HG02943 (cell line): ENCODE data around the gene ACOXL.

ENCODE experiments used
- ATAC-seq: cut with Tn5 transposase; IDR thresholded peaks from one replicate; pipeline ENCODE4 v1.9.1; 2021; ENCODE audit warnings: mild to moderate bottlenecking, low read depth, moderate library complexity; ENCODE audit not compliant: unreplicated experiment

ACOXL gene

GRCh38 chr2:110904116-110904778, 171.9 kb downstream of the ACOXL start:
- no peak for ATAC-seq

DNA sequence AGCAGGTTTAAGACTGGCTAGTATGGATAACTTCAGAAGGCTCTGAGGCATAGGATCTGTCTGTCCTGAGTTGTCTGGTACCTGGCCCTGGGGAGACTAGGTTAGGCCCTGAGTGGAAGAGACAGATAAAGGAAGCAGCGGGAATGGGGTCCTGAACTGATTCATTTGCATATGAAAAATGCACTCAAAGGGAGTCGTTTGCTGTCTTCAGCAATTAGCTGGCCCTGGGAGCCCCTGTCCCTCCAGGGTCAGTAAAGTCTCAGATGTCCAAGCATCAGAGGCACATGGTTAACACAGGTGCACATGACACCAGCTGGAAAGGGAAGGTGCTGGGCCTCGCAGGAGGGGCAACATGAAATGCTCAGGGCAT, 172.4 kb downstream of the ACOXL start:
- no peak for ATAC-seq

- no peak for ATAC-seq
Measured at GRCh38 chr2:110905217-110905616, 172.8 kb downstream of the ACOXL start.

DNA sequence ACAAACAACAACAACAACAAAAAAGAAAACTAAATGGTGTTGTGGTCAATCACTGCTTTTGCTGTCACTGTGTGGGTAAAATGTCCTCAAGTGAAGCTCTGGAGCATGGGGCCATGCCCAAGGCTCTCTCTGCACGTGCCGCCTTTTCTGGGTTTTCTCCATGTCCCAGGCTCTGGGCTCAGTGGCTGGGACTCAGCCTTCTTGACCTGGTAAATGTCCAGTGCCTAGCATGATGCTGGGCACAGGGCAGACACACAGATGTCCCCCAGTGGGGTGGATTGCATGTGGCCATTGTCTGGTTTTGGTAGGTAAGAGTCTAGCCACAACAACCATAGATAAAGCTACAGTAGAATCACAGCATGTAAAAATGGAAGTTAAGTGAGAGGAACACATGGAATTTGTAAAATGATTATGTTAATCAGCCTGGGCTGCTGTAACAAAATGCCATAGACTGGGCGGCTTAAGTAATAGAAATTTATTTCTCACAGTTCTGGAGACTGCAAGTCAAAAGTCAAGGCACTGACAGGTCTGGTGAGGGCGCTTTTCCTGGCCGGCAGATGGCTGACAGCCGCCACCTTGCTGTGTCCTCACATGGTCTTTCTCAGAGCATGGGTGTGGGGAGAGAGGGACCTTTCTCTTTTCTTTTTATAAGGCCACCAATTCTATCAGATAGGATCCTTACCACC, 174.4 kb downstream of the ACOXL start:
- no peak for ATAC-seq

GRCh38 chr2:110909501-110909900, 177.1 kb downstream of the ACOXL start:
- no peak for ATAC-seq

GRCh38 chr2:110910423-110910822, 178.1 kb downstream of the ACOXL start:
- no peak for ATAC-seq

DNA sequence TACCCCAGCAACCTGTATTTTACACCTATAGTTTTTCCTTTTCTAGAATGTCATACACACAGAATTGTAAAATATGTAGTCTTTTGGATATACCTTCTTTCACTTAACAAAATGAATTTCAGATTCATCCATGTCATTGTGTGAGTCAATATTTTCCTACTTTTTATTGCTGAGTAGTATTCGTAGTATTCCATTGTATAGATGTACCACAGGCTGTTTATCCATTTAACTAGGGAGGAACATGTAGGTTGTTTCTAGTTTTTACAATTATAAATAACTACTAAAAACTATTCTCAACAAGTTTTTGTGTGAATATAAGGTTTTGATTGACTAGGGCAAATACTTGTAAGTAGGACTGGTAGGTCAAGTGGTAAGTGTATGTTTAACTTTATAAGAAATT, 187.4 kb downstream of the ACOXL start:
- no peak for ATAC-seq

GRCh38 chr2:110925479-110925878, 193.1 kb downstream of the ACOXL start:
- no peak for ATAC-seq

- no peak for ATAC-seq
Measured at GRCh38 chr2:110927526-110927925, 195.2 kb downstream of the ACOXL start.

DNA sequence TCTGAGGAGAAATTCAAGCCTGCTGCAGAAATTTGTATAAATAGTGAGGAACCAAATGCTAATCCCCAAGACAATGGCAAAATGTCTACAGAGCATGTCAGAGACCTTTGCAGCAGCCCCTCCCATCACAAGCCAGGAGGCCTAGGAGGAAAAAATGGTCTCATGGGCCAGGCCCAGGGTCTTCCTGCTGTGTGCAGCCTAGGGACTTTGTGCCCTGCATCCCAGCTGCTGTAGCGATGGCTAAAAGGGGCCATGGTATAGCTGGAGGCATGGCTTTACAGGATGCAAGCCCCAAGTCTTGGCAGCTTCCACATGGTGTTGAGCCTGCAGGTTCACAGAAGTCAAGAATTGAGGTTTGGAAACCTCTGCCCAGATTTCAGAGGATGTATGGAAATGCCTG, 197.2 kb downstream of the ACOXL start:
- no peak for ATAC-seq

- ATAC-seq = no peak
Measured at GRCh38 chr2:110931648-110932047, 199.3 kb downstream of the ACOXL start.

DNA sequence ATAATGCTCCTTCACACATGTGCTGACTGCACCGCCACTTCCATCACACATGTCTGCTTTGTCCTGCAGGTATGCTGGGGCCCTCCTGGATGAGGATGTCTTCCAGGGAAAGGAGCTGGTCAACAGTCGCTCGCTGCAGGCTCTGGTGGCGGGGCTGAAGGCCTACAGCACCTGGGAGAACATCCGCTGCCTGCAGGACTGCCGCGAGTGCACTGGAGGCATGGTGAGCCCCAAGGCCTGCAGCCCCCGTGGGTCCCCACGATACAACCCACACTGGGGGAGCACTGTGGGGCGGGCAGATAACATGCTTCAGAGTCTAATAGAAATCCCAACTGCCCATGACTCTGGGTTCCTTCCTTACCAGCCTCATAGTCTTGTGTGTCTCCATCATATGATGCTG, 201.0 kb downstream of the ACOXL start:
- no peak for ATAC-seq

GRCh38 chr2:110934948-110935347, 202.6 kb downstream of the ACOXL start:
- no peak for ATAC-seq

DNA sequence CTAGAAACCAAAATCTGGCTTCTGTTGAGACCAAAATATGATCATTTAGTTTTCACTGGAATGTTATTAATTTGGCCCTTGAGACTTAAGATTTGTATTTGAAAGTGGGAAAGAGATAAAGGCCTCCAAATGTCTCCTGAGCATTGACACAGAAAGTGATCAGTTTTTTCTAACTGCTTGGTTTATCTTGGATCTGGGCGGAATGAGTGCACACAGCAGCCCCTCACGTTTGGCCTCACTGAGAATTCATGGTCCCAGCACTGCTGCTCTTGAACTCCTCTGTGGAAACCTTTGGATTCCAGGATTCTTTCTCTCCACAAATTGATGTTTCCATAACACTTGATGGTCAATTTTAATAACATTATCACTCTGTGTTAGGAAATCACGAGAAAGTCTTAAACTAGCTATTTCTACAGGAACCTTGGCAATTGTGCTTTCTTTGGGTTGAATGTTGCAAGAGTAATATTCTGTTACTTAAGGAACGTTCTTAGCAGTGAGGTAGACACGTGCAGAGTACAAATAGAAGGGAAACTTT, 208.1 kb downstream of the ACOXL start:
- ATAC-seq = no peak

GRCh38 chr2:110941226-110941625, 208.9 kb downstream of the ACOXL start:
- ATAC-seq = no peak

GRCh38 chr2:110943070-110943634, 210.8 kb downstream of the ACOXL start:
- ATAC-seq = no peak

GRCh38 chr2:110946902-110947301, 214.5 kb downstream of the ACOXL start:
- ATAC-seq = no peak

DNA sequence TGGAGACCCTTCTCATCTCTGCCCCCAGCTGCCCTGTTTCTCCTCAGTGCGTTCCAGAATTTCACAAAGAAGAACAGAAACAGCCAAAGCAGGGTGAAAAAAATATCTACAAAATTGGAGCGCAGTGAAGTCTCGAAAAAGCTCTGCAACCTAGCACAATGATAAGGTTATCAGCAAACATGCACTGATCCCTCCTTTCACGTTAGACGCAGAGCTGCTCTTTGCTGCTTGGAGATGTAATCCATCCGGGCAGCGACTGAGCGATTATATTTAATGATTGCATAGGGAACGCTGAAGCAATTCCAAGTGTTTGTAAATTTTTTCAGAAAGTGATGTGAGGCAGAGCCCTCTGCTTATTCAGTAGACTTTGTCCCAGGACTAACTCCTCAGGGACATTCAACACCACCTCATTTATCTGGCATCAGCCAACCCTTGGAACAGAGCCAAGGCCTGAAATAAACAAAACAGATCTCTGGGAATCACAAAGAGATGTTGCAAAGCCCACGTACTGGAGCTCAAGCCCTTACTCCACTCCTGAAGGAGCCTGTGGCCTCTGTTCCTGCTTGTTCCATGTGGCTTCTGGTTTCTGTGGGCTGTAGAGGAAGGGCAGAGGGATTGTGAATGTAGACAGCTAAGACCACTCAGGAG, 215.8 kb downstream of the ACOXL start:
- ATAC-seq = no peak

GRCh38 chr2:110950281-110950680, 217.9 kb downstream of the ACOXL start:
- no peak for ATAC-seq

GRCh38 chr2:110955045-110955444, 222.7 kb downstream of the ACOXL start:
- ATAC-seq = no peak

DNA sequence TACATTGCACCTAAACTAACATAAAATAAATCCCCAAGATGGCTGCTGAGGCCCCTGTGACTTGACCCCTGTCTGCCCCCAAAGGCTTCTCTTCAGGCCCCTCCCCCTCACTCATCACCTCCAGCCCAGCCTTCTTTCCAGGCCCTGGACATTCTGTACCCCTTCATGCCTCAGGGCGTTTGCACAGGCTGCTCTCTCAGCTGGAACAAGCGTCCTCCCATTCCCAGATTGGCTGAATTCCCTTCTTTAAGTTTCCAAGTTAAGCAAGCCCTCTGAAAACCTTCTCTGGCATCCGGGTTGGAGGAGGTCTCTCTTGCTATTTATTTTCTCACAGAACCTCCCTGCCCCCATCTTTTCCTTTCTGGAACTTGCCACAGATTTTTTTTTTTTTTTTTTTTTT, 223.2 kb downstream of the ACOXL start:
- ATAC-seq = no peak
